ENCODE data around the gene FAM81B. TPM values are rescaled to one million over a fixed set of nuclear protein-coding genes. Genes with fewer than 3 reads are reported as not detected.

FAM81B gene
- total RNA-seq, 3 donors from 2014 or later (not counting 1 experiment from before 2014, with no cell fraction given), result not detected

- peaks cover 4% of the 10 kb centered on the region for H3K36me3 Mint-ChIP-seq
- 69% methylated on average over 10 of the region's 10 CpGs for WGBS (ENCODE audit: insufficient coverage)
- H3K27ac Mint-ChIP-seq, result no peak overlapping the region
- peaks cover 2 to 60% of the 10 kb centered on the region in 2 donors for H3K27me3 Mint-ChIP-seq (ENCODE audit: low read depth in 2 of 2)
- H3K4me3 Mint-ChIP-seq, result no peak overlapping the region
- no peaks in the 10 kb centered on the region for H3K9me3 ChIP-seq (ENCODE audit: control insufficient read depth, insufficient read depth, low read length)
- H3K27me3 ChIP-seq (ENCODE audit: control insufficient read depth, insufficient read depth, low read length), result peaks cover 2% of the 10 kb centered on the region
- ATAC-seq (no peak), DNase-seq (no peak)
- intact Hi-C loops (cut with micrococcal nuclease), result no loop called here
- no peak overlapping the region for H3K4me3 ChIP-seq (ENCODE audit: low read length)
- no peak for TF ChIP-seq CTCF (IDR thresholded peaks at IDR 0.05)
- no peaks in the 10 kb centered on the region for H3K4me1 ChIP-seq (ENCODE audit: control insufficient read depth, insufficient read depth, low read length)
- no peaks in the 10 kb centered on the region for H3K9me3 Mint-ChIP-seq
- H3K27ac ChIP-seq (ENCODE audit: low read length), result no peak overlapping the region
- H3K4me1 Mint-ChIP-seq, result no peaks in the 10 kb centered on the region
- H3K36me3 ChIP-seq (ENCODE audit: control insufficient read depth, insufficient read depth, low read length), result no peaks in the 10 kb centered on the region
Observed at GRCh38 chr5:95440825-95441224, 49.7 kb downstream of the FAM81B start.

DNA sequence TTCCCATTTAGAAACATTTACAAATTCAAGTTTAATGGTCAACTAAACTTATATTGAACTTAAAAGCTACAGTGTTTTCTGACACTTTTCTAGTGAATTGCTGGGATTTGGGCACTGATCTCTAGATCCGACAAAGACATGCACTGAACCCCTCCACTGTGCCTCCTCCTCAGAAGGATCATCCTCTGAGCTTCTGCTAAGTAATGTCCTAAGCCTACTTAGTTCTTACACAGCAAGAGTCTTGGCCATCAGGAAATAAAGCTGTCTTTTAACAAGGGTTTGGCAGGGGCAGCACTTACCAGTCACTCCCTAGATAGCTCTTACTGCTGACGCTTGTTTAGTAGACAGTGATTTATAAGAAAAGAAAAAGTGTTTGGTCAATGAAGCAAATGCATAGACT is 50.5 kb downstream of the FAM81B start:
- no peak for ATAC-seq
- intact Hi-C loops (cut with micrococcal nuclease), result no loop called here
- TF ChIP-seq CTCF (IDR thresholded peaks at IDR 0.05), result no peak

GRCh38 chr5:95445442-95445841 is 54.3 kb downstream of the FAM81B start:
- H3K36me3 ChIP-seq (ENCODE audit: control insufficient read depth, insufficient read depth, low read length), result no peaks in the 10 kb centered on the region
- no peak for ATAC-seq
- 60% methylated on average over 2 of the region's 2 CpGs for WGBS (ENCODE audit: insufficient coverage)
- Mint-ChIP-seq H3K4me3 (no peak overlapping the region), H3K4me1 (peaks cover 0 to 5% of the 10 kb centered on the region in 2 donors), H3K36me3 (peaks cover 3% of the 10 kb centered on the region), H3K9me3 (no peaks in the 10 kb centered on the region), H3K27me3 (ENCODE audit: low read depth in 2 of 2) (peaks cover 2 to 39% of the 10 kb centered on the region in 2 donors), H3K27ac (no peak overlapping the region)
- DNase-seq, result no peak
- H3K4me3 ChIP-seq (ENCODE audit: low read length), result no peak overlapping the region
- intact Hi-C loops (cut with micrococcal nuclease), result no loop called here
- H3K4me1 ChIP-seq (ENCODE audit: control insufficient read depth, insufficient read depth, low read length), result no peaks in the 10 kb centered on the region
- no peak for TF ChIP-seq CTCF (IDR thresholded peaks at IDR 0.05)
- H3K9me3 ChIP-seq (ENCODE audit: control insufficient read depth, insufficient read depth, low read length), result no peaks in the 10 kb centered on the region
- H3K27me3 ChIP-seq (ENCODE audit: control insufficient read depth, insufficient read depth, low read length), result peaks cover 2% of the 10 kb centered on the region
- H3K27ac ChIP-seq (ENCODE audit: low read length), result no peak overlapping the region

More for the DNA sequence above, 50.5 kb downstream of the FAM81B start:
- no peaks in the 10 kb centered on the region for H3K4me1 ChIP-seq (ENCODE audit: control insufficient read depth, insufficient read depth, low read length)
- WGBS (ENCODE audit: insufficient coverage), result 96% methylated on average over 1 of the region's 2 CpGs
- no peak overlapping the region for H3K27ac ChIP-seq (ENCODE audit: low read length)
- H3K4me3 ChIP-seq (ENCODE audit: low read length), result no peak overlapping the region
- H3K4me1 Mint-ChIP-seq, result no peaks in the 10 kb centered on the region
- H3K27me3 Mint-ChIP-seq (ENCODE audit: low read depth in 2 of 2), result peaks cover 2 to 63% of the 10 kb centered on the region in 2 donors
- H3K9me3 ChIP-seq (ENCODE audit: control insufficient read depth, insufficient read depth, low read length), result no peaks in the 10 kb centered on the region
- peaks cover 4% of the 10 kb centered on the region for H3K36me3 Mint-ChIP-seq
- DNase-seq, result no peak
- H3K27ac Mint-ChIP-seq, result no peak overlapping the region
- H3K27me3 ChIP-seq (ENCODE audit: control insufficient read depth, insufficient read depth, low read length), result peaks cover 2% of the 10 kb centered on the region
- H3K36me3 ChIP-seq (ENCODE audit: control insufficient read depth, insufficient read depth, low read length), result no peaks in the 10 kb centered on the region
- H3K9me3 Mint-ChIP-seq, result no peaks in the 10 kb centered on the region
- no peak overlapping the region for H3K4me3 Mint-ChIP-seq

- H3K4me1 ChIP-seq (ENCODE audit: control insufficient read depth, insufficient read depth, low read length), result no peaks in the 10 kb centered on the region
- no peak for TF ChIP-seq CTCF (IDR thresholded peaks at IDR 0.05)
- H3K27ac Mint-ChIP-seq, result no peak overlapping the region
- no peaks in the 10 kb centered on the region for H3K9me3 Mint-ChIP-seq
- no peak overlapping the region for H3K27ac ChIP-seq (ENCODE audit: low read length)
- no peaks in the 10 kb centered on the region for H3K36me3 ChIP-seq (ENCODE audit: control insufficient read depth, insufficient read depth, low read length)
- peaks cover 0 to 5% of the 10 kb centered on the region in 2 donors for H3K4me1 Mint-ChIP-seq
- H3K4me3 Mint-ChIP-seq, result no peak overlapping the region
- H3K27me3 ChIP-seq (ENCODE audit: control insufficient read depth, insufficient read depth, low read length), result peaks cover 2% of the 10 kb centered on the region
- no peak for DNase-seq
- intact Hi-C loops (cut with micrococcal nuclease), result no loop called here
- WGBS (ENCODE audit: insufficient coverage), result 86% methylated on average over 2 of the region's 2 CpGs
- no peak overlapping the region for H3K4me3 ChIP-seq (ENCODE audit: low read length)
- H3K27me3 Mint-ChIP-seq (ENCODE audit: low read depth in 2 of 2), result peaks cover 2 to 33% of the 10 kb centered on the region in 2 donors
- no peak for ATAC-seq
- no peaks in the 10 kb centered on the region for H3K9me3 ChIP-seq (ENCODE audit: control insufficient read depth, insufficient read depth, low read length)
- H3K36me3 Mint-ChIP-seq, result no peaks in the 10 kb centered on the region
Observed at GRCh38 chr5:95445995-95446394, 54.8 kb downstream of the FAM81B start.
